ENCODE measurements around the gene PLOD1. TPM values are rescaled to one million over a fixed set of nuclear protein-coding genes. Genes with fewer than 3 reads are reported as not detected.

Gene PLOD1
- total RNA-seq, 1 experiment from 2014 or later = 46.9 TPM

GRCh38 chr1:11919621-11920020, 14.9 kb upstream of the PLOD1 start:
- CTCF ChIA-PET = interaction anchor here (1.1 kb wide), 1 partner anchor 48 kb away, joined by 3 read pairs; no protein-coding TSS in a partner anchor
- Mint-ChIP-seq H3K27ac (no peak overlapping the region), H3K4me3 (no peak overlapping the region), H3K36me3 (peaks cover 29% of the 10 kb centered on the region), H3K9me3 (no peaks in the 10 kb centered on the region), H3K27me3 (ENCODE audit: low read depth) (no peaks in the 10 kb centered on the region), H3K4me1 (peaks cover 12% of the 10 kb centered on the region)
- DNase-seq (ENCODE audit: low spot score) (no peak), ATAC-seq (no peak)
- TF ChIP-seq JUN (CRISPR knock-in tag; IDR thresholded peaks at IDR 0.05) (no peak), CREM (CRISPR knock-in tag; IDR thresholded peaks at IDR 0.05) (no peak), MXD4 (CRISPR knock-in tag; IDR thresholded peaks at IDR 0.05; ENCODE audit: borderline replicate concordance) (no peak), ZNF396 (CRISPR knock-in tag; IDR thresholded peaks at IDR 0.05; ENCODE audit: borderline replicate concordance) (no peak), ETV6 (CRISPR knock-in tag; IDR thresholded peaks at IDR 0.05) (no peak), E2F5 (CRISPR knock-in tag; IDR thresholded peaks at IDR 0.05) (no peak), ZNF121 (CRISPR knock-in tag; IDR thresholded peaks at IDR 0.05) (no peak), PRDM15 (CRISPR knock-in tag; IDR thresholded peaks at IDR 0.05) (no peak), GTF2I (CRISPR knock-in tag; conservative IDR thresholded peaks at IDR 0.05) (no peak), SP1 (CRISPR knock-in tag; conservative IDR thresholded peaks at IDR 0.05) (no peak), ZNF219 (CRISPR knock-in tag; IDR thresholded peaks at IDR 0.05; ENCODE audit: borderline replicate concordance) (no peak), ZNF232 (CRISPR knock-in tag; IDR thresholded peaks at IDR 0.05) (no peak)
- TF ChIP-seq, protein P1, sequence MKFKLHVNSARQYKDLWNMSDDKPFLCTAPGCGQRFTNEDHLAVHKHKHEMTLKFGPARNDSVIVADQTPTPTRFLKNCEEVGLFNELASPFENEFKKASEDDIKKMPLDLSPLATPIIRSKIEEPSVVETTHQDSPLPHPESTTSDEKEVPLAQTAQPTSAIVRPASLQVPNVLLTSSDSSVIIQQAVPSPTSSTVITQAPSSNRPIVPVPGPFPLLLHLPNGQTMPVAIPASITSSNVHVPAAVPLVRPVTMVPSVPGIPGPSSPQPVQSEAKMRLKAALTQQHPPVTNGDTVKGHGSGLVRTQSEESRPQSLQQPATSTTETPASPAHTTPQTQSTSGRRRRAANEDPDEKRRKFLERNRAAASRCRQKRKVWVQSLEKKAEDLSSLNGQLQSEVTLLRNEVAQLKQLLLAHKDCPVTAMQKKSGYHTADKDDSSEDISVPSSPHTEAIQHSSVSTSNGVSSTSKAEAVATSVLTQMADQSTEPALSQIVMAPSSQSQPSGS (CRISPR knock-in tag; IDR thresholded peaks at IDR 0.05; ENCODE audit: borderline replicate concordance, low read depth) = no peak
- TF ChIP-seq, protein P2, sequence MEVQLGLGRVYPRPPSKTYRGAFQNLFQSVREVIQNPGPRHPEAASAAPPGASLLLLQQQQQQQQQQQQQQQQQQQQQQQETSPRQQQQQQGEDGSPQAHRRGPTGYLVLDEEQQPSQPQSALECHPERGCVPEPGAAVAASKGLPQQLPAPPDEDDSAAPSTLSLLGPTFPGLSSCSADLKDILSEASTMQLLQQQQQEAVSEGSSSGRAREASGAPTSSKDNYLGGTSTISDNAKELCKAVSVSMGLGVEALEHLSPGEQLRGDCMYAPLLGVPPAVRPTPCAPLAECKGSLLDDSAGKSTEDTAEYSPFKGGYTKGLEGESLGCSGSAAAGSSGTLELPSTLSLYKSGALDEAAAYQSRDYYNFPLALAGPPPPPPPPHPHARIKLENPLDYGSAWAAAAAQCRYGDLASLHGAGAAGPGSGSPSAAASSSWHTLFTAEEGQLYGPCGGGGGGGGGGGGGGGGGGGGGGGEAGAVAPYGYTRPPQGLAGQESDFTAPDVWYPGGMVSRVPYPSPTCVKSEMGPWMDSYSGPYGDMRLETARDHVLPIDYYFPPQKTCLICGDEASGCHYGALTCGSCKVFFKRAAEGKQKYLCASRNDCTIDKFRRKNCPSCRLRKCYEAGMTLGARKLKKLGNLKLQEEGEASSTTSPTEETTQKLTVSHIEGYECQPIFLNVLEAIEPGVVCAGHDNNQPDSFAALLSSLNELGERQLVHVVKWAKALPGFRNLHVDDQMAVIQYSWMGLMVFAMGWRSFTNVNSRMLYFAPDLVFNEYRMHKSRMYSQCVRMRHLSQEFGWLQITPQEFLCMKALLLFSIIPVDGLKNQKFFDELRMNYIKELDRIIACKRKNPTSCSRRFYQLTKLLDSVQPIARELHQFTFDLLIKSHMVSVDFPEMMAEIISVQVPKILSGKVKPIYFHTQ (CRISPR knock-in tag; IDR thresholded peaks at IDR 0.05) = no peak
- TF ChIP-seq, protein P3, sequence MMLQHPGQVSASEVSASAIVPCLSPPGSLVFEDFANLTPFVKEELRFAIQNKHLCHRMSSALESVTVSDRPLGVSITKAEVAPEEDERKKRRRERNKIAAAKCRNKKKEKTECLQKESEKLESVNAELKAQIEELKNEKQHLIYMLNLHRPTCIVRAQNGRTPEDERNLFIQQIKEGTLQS (CRISPR knock-in tag; conservative IDR thresholded peaks at IDR 0.05) = no peak
- TF ChIP-seq, protein P4, sequence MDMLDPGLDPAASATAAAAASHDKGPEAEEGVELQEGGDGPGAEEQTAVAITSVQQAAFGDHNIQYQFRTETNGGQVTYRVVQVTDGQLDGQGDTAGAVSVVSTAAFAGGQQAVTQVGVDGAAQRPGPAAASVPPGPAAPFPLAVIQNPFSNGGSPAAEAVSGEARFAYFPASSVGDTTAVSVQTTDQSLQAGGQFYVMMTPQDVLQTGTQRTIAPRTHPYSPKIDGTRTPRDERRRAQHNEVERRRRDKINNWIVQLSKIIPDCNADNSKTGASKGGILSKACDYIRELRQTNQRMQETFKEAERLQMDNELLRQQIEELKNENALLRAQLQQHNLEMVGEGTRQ (CRISPR knock-in tag; IDR thresholded peaks at IDR 0.05) = no peak
- TF ChIP-seq, protein P5, sequence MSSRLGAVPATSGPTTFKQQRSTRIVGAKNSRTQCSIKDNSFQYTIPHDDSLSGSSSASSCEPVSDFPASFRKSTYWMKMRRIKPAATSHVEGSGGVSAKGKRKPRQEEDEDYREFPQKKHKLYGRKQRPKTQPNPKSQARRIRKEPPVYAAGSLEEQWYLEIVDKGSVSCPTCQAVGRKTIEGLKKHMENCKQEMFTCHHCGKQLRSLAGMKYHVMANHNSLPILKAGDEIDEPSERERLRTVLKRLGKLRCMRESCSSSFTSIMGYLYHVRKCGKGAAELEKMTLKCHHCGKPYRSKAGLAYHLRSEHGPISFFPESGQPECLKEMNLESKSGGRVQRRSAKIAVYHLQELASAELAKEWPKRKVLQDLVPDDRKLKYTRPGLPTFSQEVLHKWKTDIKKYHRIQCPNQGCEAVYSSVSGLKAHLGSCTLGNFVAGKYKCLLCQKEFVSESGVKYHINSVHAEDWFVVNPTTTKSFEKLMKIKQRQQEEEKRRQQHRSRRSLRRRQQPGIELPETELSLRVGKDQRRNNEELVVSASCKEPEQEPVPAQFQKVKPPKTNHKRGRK (CRISPR knock-in tag; IDR thresholded peaks at IDR 0.05; ENCODE audit: borderline replicate concordance) = no peak
- TF ChIP-seq, protein P6, sequence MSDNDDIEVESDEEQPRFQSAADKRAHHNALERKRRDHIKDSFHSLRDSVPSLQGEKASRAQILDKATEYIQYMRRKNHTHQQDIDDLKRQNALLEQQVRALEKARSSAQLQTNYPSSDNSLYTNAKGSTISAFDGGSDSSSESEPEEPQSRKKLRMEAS (CRISPR knock-in tag; IDR thresholded peaks at IDR 0.05) = no peak
- TF ChIP-seq, protein P7, sequence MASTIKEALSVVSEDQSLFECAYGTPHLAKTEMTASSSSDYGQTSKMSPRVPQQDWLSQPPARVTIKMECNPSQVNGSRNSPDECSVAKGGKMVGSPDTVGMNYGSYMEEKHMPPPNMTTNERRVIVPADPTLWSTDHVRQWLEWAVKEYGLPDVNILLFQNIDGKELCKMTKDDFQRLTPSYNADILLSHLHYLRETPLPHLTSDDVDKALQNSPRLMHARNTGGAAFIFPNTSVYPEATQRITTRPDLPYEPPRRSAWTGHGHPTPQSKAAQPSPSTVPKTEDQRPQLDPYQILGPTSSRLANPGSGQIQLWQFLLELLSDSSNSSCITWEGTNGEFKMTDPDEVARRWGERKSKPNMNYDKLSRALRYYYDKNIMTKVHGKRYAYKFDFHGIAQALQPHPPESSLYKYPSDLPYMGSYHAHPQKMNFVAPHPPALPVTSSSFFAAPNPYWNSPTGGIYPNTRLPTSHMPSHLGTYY (CRISPR knock-in tag; IDR thresholded peaks at IDR 0.05) = no peak
- POLR2A ChIA-PET = interaction anchor here (1.2 kb wide), 1 partner anchor 12 kb away, joined by 3 read pairs; no protein-coding TSS in a partner anchor

Measured in WTC11 (cell line).